ENCODE results near the gene BRD3OS.
A peak's percentile ranks its signal among the peaks of the same experiment; 100 is the strongest.

The BRD3OS gene

GRCh38 chr9:134024828-134025605, at the start of gene BRD3OS:
Gene BRD3OS, plus strand, starts transcription at chr9:134025481. Its CDS starts 1,267 bp downstream, at chr9:134026748.
- DNase-seq (ENCODE audit: low read depth): peak; percentile 97
- H3K4me3 ChIP-seq (ENCODE audit: low read depth, low read length): peak within 1 kb of the TSS; percentile 88
- TF ChIP-seq CTCF (IDR thresholded peaks at IDR 0.05; ENCODE audit: control insufficient read depth, extremely low read depth, insufficient read depth): no peak

- DNase-seq (ENCODE audit: low read depth): no peak
- H3K4me3 ChIP-seq (ENCODE audit: low read depth, low read length): no peak overlapping the region
- no peak for TF ChIP-seq CTCF (IDR thresholded peaks at IDR 0.05; ENCODE audit: control insufficient read depth, extremely low read depth, insufficient read depth)
Observed at GRCh38 chr9:133975511-133975910, 49.8 kb upstream of the BRD3OS start.

GRCh38 chr9:133976191-133976861, 49.0 kb upstream of the BRD3OS start:
- DNase-seq (ENCODE audit: low read depth): no peak
- H3K4me3 ChIP-seq (ENCODE audit: low read depth, low read length): no peak overlapping the region
- no peak for TF ChIP-seq CTCF (IDR thresholded peaks at IDR 0.05; ENCODE audit: control insufficient read depth, extremely low read depth, insufficient read depth)

- no peak for TF ChIP-seq CTCF (IDR thresholded peaks at IDR 0.05; ENCODE audit: control insufficient read depth, extremely low read depth, insufficient read depth)
- no peak for DNase-seq (ENCODE audit: low read depth)
- H3K4me3 ChIP-seq (ENCODE audit: low read depth, low read length): no peak overlapping the region
Observed at GRCh38 chr9:133976887-133977286, 48.4 kb upstream of the BRD3OS start.

GRCh38 chr9:133977421-133978201, 47.7 kb upstream of the BRD3OS start:
- H3K4me3 ChIP-seq (ENCODE audit: low read depth, low read length): no peak overlapping the region
- no peak for DNase-seq (ENCODE audit: low read depth)
- no peak for TF ChIP-seq CTCF (IDR thresholded peaks at IDR 0.05; ENCODE audit: control insufficient read depth, extremely low read depth, insufficient read depth)

GRCh38 chr9:133978226-133978898, 46.9 kb upstream of the BRD3OS start:
- no peak overlapping the region for H3K4me3 ChIP-seq (ENCODE audit: low read depth, low read length)
- DNase-seq (ENCODE audit: low read depth): no peak
- no peak for TF ChIP-seq CTCF (IDR thresholded peaks at IDR 0.05; ENCODE audit: control insufficient read depth, extremely low read depth, insufficient read depth)

Data from LNCaP clone FGC (cell line).